NCI-H526 treated with DMSO at 0.1 percent for 48 hours (cell line): ENCODE measurements around the gene TCEA2.

Experiments used
- DNase-seq: peaks from one replicate; lab custom pipeline; 2025; lab: John Stamatoyannopoulos, UW

The TCEA2 gene

DNA sequence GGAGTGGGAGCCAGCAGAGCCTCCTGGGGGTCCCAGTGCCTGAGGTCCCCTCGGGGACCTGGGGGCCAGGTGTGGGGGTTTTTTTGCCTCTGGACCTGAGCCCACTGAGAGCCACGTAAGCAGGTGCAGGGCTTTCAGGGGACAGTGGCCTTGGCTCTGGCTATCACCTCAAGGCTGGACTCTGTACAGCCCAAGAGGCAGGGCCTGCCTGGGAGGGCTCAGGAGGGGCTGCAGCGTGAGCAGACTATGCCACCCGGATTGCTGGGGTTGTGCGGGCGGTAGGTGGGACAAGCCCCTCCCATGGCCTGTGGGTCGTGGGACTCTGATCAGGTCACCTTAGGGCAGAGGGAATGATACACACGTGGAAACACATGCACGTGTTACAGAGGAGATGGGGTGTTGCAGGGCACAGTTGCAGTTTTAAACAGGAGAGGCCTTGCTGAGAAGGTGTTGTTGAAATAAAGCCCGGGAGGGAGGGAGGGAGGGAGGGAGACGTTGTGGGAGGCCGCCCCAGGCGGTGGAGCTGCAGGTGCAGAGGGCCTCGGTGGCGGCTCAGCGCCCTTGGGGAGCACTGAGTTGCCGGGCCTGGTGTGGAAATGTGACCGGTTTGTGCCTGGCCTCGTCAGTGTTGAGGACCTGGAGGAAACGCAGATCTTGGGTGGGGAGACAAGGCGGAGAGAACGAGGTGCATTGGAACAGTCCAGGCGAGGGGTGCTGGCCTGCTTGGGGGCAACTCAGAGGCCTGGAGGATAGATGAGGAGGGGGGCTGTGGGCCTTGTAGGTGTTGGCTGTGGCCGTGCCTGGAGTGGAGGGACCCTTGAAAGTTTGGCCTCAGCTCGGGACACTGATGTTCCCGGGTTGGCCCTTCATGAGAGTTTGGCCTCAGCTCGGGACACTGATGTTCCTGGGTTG lies 2.3 kb downstream of the TCEA2 start:
- DNase-seq, result no peak

DNA sequence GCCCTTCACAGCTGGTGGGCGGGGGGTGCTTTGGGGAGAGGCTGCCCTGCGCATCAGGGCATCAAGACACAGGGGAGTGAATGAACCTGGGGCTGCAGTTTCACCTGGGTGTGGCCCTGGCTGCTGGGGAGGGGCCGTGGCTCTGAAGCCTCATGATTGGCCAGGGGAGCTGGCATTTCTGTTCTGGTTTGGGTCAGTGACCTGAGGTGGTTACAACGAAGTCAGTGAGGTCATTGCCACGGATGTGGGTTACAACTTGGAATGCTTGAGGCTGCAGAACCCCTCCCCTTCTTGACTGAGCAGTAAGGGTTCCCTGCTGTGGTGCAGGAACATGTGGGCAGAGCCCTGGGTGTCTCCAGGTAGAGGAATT lies 3.0 kb downstream of the TCEA2 start:
- no peak for DNase-seq

DNA sequence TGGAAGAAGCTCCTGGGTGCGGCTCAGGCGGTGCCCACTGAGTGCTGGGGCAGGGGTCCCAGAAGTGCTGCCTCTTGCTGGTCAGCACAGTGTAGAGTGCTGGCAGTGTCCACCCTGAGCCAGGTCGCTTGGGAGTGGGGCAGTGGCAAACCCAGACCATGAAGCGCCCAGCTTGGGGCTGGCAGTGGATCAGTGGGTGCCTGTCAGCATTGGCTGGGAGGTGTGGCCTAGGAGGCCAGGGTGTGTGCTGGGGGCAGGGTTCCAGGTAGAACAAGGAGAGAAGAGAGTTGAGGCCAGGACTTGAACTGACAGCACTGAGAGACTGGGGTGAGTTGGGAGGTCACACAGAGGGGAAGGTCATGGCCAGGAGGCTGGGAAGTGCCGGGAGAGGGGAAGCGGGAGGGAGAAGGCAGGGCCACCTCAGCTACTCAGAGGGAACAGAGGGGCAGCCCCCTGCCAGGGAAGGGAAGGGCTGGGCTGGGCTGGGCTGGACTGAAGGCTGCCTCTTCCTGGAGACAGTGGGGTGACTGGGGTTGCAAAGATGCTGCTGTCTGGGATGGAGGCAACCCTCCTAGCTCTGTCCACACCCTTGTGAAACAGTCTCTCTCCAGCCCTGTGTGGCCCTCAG lies 4.1 kb downstream of the TCEA2 start:
- no peak for DNase-seq

DNA sequence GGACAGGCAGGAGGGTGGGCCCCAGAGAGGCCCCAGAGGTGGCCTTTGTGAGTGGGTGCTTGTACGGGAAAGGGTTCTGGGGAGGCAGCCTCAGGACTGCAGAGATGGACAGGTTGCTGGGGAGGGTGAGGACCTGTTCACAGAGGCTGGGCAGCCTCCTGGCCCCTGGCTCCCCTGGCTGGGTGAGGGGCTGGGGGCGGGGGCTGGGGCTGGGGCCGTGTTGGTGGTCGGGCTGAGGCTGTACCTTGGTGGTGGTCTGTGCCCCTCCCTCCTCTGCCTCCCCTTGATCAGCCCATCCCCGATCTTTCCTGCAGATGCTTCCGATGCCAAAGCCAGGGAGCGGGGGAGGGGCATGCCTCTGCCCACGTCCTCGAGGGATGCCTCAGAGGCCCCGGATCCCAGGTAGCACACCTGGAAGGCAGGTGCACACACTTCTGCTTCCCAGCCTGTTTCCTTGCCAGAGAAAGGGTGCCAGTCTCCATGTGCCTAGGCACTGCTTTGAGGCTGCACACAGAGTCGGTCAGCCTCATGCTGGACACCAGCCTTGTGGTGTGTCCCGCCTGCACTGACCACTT lies 4.8 kb downstream of the TCEA2 start:
- no peak for DNase-seq

DNA sequence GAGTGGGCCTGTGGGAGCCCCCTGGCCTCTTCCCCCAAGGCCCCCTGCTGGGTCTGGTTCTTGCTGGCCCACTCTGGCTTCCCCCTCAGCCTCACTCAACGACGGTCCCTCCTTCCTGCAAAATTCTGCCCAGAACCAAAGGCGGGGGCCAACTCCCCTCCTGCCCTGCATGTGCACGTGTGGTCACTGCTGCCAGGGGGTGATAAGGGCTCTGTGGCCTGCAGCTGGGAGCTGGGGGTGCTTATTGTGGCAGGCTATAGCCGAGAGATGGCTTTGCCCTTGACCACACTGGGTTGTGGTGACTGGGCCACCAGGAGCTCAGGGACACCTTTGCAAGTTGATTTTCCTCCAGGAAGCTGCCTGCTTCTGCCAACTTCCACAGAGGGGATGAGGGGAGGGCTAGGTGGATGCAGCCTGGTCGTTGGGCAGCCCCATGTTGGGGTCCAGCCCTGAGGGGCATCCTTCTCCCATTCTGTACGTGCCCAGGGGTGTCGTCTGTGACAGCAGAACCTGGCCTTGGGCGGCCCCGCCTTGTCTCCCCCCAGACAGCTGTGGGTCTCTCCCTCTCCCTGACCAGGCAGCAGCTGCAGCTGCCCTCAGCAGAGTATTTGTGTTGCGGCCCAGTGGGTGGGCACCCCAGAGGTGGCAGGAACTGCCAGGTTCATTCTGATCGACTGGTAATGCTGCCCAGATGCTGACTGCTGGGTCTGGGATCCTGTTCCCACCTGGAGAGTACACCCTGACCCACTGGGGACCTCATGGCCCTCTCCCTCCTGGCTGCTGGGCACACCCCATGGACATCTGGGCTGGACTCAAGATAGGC lies 5.6 kb downstream of the TCEA2 start:
- DNase-seq, result no peak

DNA sequence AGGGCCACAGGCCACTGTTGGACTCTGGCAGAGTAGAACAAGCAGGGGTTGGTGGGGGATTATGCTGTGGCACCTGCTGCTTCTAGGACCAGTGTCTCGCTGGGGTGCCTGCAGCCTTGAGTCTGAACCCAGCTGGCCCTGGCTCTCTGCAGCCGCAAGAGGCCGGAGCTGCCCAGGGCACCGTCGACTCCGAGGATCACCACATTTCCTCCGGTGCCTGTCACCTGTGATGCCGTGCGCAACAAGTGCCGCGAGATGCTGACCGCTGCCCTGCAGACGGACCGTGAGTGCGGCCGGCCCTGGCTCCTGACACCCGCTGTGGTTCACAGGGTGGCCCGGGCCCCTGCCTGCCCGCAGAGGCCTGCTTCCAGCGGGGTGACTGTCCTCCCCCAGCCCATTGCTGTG lies 6.2 kb downstream of the TCEA2 start:
- no peak for DNase-seq

DNA sequence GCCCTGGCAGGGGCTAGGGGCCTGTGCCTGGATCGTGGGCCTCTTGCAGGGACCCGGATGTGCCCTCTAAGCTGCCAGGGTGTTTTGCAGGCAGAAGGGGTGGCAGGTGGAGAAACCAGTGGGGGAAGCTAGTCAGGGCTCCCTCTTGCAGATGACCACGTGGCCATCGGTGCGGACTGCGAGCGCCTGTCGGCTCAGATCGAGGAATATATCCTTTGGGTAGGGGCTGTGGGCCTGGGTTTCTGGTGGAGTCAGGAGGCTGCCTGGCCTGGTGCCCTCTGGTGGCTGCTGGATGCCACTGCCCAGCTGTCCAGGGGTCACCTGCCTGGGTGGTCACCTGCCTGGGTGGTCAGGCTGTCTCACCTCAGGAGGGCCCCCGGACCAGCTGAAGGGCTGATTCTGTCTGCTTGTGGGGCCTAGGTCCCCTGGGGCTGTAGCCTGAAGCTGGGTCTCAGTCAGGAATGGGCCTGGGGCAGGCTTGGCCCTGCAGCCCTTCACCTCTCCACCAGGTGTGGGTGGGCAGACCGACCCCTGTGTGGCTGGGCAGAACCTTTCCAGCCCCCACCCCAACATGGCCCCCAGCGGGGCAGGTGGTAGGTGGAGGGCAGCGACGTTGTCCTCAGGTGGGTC lies 6.7 kb downstream of the TCEA2 start:
- no peak for DNase-seq

DNA sequence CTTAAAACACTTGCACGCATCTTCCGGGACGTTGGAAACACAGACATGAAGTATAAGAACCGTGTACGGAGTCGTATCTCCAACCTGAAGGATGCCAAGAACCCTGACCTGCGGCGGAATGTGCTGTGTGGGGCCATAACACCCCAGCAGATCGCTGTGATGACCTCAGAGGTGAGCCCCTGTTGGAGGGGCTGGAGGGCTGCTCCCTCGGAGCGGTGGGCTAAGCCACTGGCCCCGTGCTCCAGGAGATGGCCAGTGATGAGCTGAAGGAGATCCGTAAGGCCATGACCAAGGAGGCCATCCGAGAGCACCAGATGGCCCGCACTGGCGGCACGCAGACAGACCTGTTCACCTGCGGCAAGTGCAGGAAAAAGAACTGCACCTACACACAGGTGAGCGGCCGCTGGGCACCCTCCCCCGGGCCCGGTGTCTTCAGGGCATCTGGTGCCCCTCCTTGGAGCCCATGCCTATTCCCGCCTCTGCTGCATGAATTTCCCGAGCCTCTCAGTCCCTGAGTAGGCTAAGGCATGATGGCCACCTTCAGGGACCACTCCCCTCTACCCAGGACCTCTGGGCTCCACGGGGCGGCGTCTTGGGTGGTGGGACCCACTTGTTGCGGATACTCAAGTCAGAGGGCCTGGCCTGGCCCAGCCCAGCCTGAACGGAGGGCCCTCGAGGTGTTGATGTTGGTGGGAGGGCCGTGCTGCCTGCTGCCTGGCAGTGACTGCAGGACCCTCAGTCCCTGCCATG lies 7.4 kb downstream of the TCEA2 start:
- DNase-seq, result no peak

DNA sequence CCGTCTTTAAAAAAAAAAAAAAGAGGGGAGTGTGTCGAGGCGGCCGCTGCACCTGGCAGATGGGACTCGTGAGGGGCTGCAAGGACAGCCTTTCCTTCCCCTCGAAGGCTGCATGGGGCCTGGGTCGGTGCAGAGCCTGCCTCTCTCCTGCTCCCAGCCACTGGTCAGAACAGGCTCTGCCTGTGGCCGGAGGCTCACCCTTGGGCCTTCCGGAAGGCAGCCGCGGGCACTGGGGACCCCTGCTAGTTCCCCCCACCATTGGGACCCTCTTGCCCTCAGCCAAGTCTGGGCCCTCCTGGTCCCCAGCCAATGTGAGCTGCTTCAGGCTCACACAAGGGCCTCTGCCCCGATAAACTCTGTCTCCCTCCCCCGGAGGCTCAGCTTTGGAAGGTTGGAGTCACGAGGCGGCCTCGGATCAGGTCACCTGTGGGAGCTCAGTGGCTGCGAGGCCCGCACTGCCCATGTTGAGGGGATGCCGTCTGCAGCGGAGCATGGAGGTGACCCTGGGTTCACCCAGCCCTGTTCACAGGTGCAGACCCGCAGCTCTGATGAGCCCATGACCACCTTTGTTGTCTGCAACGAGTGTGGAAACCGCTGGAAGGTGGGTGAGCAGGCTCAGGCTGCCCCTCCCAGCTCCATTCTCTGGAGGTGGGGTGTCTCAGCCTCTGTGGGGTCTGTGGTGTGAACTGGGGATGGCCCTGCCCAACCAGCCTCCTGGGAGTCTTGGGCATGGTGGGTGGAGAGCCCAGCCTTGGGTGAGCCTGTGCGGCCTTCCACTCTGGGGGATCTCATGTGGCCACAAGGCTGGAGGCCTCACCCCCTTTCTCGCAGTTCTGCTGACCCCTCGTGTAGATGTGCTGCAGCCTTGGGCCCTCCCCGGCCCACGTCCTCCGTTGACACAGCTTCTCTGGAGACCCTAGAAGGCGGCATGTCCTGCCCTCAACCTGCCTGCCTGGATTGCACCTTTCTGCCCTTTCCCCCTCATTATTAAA lies 8.6 kb downstream of the TCEA2 start:
- DNase-seq, result no peak

DNA sequence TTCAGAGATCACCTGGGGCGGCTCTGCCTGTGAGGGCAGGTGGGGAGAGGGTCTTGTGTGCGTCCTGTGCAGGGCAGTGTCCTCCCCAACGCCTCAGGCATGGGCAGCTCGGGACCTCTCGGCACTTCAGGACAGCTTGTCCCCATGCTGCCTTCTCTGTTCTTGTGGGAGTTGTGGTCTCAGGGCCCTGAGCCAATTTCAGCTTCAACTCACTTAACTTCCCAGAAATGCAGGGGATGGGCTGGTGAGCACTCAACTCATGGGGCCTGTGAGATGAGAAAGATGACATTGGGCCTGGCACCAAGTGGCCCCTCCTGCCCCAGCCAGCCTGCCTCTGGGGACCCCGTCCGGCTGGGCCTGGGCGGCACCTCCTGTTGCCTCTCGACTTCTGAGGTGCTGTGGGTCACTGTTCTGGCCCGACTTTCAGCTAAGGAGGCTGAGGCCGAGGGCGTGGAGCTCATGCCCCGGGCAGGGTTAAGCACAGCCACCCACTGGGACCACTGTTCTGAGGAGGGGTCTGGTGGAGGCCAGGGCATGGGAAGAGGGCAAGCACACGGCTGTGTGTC lies 9.6 kb downstream of the TCEA2 start:
- DNase-seq, result no peak

DNA sequence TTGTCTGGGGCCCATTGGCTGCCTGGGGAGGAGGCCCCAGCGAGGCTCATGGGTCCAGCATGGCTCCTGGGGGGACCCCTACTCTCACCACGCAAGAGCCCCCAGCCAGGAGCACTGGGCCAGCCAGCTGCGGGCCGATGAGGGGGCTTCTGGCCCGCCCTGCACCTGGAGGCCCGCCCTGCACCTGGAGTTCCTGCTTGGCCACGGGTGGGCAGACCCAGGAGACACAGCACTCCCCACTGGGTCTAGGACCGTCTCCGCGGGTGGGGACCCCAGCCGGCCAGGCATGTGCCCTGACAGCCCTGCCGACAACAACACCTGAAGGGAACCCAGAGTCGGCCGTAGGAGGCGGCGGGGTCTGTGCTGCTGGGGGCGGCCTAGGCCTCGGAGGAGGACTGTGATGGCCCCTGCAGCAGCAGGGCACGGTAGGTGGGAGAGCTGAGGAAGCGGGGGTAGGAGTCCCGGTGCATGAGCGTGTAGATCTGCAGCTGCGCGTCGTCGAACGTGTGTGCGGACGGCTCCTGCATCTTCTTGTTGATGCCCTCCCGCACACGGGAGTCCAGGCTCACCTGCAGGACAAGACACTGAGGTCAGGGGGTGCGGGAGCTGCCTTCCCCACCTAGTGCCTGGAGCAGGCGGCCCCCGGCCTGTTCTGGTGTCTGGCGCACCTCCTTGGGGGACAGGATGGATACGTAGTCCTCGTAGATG lies 10.6 kb downstream of the TCEA2 start:
- no peak for DNase-seq

DNA sequence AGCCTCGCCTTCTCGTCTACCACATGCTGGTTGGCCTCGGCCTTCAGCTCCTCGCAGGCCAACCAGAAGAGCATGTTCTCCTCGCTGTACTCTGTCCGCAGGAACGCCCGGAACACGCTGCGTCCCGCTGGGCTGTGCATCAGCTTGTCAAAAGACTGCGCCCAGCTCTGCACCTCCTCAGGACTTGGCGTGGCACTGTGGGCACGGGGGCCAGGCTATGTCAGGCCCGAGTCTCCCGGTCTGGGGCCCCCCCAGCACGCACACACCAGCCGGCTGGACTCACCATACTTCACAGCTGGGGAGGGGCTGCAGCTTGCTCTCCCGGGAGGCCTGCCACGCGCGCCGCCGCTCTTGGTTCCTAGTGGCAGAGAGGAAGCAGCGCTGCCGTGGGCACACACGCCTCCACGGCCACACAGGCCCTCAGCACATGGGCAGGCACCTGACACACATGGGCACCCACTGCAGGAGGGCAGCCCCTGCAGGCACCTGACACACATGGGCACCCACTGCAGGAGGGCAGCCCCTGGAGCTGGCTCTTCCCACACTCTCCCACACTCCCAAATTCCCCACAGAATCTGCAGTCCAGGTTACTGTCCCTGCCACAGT lies 11.3 kb downstream of the TCEA2 start:
- no peak for DNase-seq

DNA sequence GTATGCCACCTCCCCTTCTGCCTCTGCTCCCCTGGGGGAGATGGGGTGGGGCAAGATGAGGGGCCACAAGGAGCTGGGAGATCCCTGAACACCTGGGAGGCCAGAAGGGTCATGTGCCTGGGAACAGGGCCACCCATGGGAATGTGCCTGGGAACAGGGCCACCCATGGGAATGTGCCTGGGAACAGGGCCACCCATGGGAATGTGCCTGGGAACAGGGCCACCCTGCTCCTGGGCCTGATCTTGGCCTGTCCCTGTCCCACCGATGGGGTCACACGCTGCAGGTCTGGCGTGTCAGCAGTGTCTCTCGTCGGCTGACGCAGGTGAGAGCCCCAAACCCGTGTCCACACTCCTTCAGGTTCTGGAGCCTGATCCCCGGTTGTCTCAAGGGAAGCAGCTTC lies 12.0 kb downstream of the TCEA2 start:
- no peak for DNase-seq

DNA sequence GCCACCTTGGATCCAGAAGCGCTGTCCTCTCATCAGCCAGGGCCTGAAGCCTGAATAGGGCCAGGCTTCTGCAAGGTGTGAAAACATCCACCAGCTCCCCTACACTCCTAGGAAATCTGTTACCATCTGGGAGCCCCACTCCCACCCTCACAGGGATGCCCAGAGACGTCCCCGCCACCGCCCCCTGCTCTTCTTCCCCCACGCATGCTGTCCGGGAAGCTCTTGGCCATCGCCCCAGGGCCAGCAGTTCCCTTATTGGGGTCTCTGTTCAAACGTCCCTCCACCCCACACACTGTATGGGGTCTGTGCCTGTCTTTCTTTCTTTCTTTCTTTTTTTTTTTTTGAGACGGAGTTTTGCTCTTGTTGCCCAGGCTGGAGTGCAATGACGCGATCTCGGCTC lies 12.6 kb downstream of the TCEA2 start:
- no peak for DNase-seq

DNA sequence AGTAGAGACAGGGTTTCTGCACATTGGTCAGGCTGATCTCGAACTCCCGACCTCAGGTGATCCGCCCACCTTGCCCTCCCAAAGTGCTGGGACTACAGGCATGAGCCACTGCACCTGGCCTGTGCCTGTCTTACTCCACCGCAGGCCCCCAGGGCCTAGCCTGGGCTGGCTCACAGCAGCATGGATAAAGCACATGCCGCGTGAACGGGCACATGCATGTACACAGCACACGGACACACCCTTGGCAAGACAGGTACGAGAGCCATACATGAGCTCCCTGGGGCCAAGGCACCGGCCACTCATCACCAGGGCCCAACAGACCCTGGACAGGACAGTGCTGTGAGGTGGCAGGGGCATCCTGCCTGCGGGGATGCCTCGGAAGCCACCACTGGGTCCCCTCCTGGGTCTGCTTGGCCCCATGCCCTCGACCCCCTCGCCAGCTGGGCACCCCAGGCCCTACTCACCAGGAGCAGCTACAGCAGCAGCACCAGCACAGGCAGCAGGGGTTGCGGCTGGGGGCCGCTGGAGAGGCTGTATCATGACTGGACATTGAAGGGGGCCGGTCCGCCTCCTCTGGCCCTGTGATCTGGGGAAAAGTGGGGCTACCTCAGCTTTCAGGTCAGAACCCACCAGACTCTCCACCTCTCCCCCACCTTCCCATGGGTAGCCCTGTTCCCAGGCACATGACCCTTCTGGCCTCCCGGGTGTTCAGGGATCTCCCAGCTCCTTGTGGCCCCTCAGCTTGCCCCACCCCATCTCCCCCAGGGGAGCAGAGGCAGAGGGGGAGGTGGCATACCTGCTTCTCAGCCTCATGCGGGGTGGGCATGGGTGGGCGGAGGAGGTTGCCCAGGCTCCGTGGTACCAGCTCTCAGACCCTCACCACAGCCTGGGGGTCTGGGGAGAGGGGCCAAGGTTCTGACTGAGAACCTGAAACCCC lies 13.3 kb downstream of the TCEA2 start:
- DNase-seq, result no peak

DNA sequence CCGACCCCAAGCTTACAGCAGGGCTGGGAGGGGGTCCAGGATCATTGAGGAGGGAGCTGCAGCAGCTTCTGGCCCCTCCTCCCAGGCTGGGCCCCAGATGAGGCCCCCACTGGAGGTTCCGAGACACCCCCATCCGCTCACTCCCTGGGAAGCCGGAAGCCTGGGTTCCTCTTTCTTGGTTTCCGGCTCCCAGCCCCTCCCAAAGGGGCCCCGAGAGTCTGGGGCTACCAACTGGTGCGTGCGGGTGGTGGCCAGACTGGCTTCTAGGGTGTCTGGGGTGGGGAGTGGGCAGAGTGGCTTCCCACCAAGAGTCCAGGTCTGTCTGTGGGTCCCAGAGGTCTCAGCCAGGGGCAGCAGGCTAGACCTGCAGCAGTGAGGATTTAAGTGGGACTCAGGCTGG lies 14.1 kb downstream of the TCEA2 start:
- no peak for DNase-seq

DNA sequence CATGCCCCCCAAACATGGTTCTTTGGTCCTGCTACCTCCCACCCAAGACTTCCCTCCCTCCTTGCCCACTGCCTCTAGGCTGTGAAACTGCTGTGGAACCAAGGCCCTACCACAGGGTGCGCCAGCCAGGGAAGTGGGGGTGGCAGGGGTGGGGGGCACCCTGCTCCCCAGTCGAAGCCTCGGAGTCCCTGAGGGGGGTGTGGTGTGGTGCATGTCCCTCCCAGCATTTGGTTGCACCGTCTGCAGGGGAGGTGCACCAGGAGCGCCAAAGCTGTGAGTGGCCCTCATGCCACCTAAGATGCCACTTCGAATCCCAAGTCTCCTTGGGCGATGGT lies 14.5 kb downstream of the TCEA2 start:
- no peak for DNase-seq
